Neutrophil (primary cell): ENCODE measurements around the gene COA7.
A peak's percentile ranks its signal among the peaks of the same experiment; 100 is the strongest.
"Not testable (repeated sequence)": the region's sequence is repeated elsewhere in the genome, so short reads cannot be mapped to it uniquely, and the experiment has no call there.

Source experiments
- H3K27ac ChIP-seq: fragments of 200-600 bp; sonication (generic); 2 replicates; pipeline ENCODE4 v1.5.1; 2016; ENCODE audit warnings: mild to moderate bottlenecking, moderate library complexity
- H3K27me3 ChIP-seq: fragments of 200-600 bp; sonication (generic); 2 replicates; pipeline ENCODE4 v1.6.0; 2016; ENCODE audit warnings: mild to moderate bottlenecking
- H3K36me3 ChIP-seq: fragments of 200-600 bp; sonication (generic); 2 replicates; pipeline ENCODE4 v1.5.1; 2017
- H3K4me1 ChIP-seq, 2 experiments: fragments of 200-600 bp in 1 of 2; sonication (generic) in 1 of 2; 1 replicate in 1 of 2; 2 replicates in 1 of 2; pipeline versions ENCODE4 v1.5.1 to v1.6.1; 2013 to 2016; ENCODE audit warnings: low read depth in 1 of 2, low read length in 1 of 2, mild to moderate bottlenecking in 1 of 2, moderate library complexity in 1 of 2; ENCODE audit not compliant: control insufficient read depth in 1 of 2, insufficient read depth in 1 of 2
- H3K4me3 ChIP-seq, 2 experiments: fragments of 200-600 bp in 1 of 2; sonication (generic) in 1 of 2; 1 replicate in 1 of 2; 2 replicates in 1 of 2; pipeline ENCODE4 v1.5.1; 2013 to 2016; ENCODE audit warnings: low read depth in 1 of 2, low read length in 1 of 2, mild to moderate bottlenecking in 1 of 2, moderate library complexity in 1 of 2
- H3K9me3 ChIP-seq: fragments of 200-600 bp; sonication (generic); 2 replicates; pipeline ENCODE4 v1.5.1; 2016
- TF ChIP-seq, protein P1 (sequence below): fragments of 200-600 bp; sonication (generic); IDR thresholded peaks from 2 replicates; pipeline ENCODE4 v1.5.1; 2016; ENCODE audit warnings: antibody characterized with exemption

The COA7 gene

DNA sequence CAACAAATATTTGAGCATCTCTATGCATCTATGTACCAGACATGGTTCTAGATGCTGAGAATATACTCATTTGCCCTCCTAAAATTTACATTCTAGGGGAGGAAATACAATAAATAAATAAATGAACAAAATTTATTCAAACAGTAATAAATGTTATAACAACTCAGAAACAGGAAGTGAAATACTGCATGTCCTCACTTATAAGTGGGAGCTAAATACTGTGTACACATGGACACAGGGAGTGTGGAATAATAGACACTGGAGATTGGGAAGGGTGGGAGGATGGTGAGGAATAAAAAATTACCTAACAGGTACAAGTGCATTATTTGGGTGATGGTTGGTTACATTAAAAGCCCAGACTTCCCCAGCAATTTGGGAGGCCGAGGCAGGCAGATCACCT lies 4.3 kb downstream of the COA7 start:
- peaks cover 14 to 16% of the 10 kb centered on the region in 2 experiments for H3K4me1 ChIP-seq
- no peaks in the 10 kb centered on the region for H3K9me3 ChIP-seq
- no peaks in the 10 kb centered on the region for H3K27me3 ChIP-seq
- H3K27ac ChIP-seq, result no peak overlapping the region
- H3K36me3 ChIP-seq, result no peaks in the 10 kb centered on the region
- TF ChIP-seq, protein P1, sequence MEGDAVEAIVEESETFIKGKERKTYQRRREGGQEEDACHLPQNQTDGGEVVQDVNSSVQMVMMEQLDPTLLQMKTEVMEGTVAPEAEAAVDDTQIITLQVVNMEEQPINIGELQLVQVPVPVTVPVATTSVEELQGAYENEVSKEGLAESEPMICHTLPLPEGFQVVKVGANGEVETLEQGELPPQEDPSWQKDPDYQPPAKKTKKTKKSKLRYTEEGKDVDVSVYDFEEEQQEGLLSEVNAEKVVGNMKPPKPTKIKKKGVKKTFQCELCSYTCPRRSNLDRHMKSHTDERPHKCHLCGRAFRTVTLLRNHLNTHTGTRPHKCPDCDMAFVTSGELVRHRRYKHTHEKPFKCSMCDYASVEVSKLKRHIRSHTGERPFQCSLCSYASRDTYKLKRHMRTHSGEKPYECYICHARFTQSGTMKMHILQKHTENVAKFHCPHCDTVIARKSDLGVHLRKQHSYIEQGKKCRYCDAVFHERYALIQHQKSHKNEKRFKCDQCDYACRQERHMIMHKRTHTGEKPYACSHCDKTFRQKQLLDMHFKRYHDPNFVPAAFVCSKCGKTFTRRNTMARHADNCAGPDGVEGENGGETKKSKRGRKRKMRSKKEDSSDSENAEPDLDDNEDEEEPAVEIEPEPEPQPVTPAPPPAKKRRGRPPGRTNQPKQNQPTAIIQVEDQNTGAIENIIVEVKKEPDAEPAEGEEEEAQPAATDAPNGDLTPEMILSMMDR, result no peak
- H3K4me3 ChIP-seq, result no peak overlapping the region

DNA sequence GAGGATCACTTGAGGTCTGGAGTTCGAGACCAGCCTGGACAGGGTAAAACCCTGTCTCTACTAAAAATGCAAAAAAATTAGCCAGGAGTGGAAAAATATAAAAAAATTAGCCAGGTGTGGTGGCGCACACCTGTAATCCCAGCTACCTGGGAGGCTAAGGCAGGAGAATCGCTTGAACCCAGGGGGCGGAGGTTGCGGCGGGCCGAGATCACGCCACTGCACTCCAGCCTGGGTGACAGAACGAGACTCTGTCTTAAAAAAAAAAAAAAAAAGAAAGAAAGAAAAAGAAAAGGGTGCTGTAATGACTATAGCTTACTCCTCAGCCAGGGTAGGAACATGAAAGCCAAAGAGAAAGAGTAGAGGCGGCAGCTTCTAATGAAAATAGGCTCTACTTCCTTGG lies 4.8 kb downstream of the COA7 start:
- not testable (repeated sequence) for H3K27me3 ChIP-seq, H3K36me3 ChIP-seq
- peaks cover 9 to 12% of the 10 kb centered on the region in 2 experiments for H3K4me1 ChIP-seq

DNA sequence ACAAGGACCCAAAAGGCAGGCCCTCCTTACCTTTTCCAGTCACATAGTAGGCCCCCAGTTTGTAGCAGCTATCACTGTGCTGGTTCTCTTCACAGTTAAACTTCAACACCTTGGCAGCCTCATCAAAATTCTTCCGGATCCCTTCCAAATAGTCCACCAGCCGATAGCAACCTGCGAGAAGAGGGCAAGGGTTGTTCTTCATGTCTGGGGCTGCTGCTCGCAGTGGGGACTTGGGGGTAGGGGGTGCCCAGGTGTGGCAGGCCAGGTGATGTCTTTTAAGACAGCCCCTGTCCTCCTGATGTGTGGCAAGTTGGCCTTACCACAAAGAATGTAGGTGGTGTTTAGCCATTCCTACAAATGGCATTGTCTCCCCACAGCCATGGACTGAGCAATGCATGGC lies 5.5 kb downstream of the COA7 start:
- H3K36me3 ChIP-seq, result no peaks in the 10 kb centered on the region
- TF ChIP-seq, protein P1, result no peak
- H3K27ac ChIP-seq, result no peak overlapping the region
- H3K9me3 ChIP-seq, result no peaks in the 10 kb centered on the region
- peaks cover 6% of the 10 kb centered on the region in 2 experiments for H3K4me1 ChIP-seq
- H3K27me3 ChIP-seq, result no peaks in the 10 kb centered on the region
- no peak overlapping the region for H3K4me3 ChIP-seq

More for the DNA sequence above, 4.8 kb downstream of the COA7 start:
- H3K9me3 ChIP-seq, H3K27ac ChIP-seq, H3K4me3 ChIP-seq: not testable (repeated sequence)

DNA sequence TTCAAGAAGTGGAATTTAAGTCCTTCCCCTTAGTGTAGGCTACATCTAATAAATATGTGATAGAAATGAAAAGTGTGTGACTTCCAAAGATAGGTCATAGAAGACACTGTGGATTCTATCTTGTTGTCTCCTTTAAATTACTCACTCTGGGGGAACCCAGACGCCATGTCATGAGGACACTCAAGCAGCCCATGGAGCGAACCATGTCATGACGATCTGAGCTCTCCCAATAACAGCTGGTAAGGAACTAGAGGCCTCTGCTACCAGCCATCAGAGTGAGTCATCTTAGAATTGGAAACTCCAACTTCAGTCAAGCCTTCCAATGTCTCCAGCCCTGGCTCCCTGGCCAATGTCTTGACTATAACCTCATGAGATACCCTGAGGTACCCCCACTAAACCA lies 6.3 kb downstream of the COA7 start:
- H3K4me3 ChIP-seq, result no peak overlapping the region
- TF ChIP-seq, protein P1, result no peak
- H3K27ac ChIP-seq, result no peak overlapping the region
- no peaks in the 10 kb centered on the region for H3K36me3 ChIP-seq
- H3K27me3 ChIP-seq, result no peaks in the 10 kb centered on the region
- no peaks in the 10 kb centered on the region for H3K4me1 ChIP-seq
- no peaks in the 10 kb centered on the region for H3K9me3 ChIP-seq

DNA sequence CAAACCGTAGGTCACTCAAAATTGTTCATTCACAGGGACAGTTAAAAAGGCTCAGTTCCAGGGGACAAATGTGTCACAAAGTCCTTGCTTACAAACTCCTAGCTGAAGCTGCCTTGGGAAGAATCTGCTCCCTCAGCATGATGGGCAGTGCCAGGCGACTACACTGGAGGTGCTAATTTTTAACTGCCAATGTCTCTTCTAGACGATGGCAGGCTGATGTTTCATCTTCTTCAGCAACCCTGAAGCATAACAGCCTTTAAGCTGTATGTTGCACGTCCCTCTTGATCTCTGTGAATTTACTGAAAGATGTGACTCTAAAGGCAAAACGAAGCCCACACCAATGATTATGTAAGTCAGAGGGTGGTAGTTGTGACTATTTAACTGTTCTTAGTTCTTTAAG lies 11.3 kb downstream of the COA7 start:
- H3K9me3 ChIP-seq, result no peaks in the 10 kb centered on the region
- TF ChIP-seq, protein P1, result no peak
- H3K4me1 ChIP-seq, result peaks cover 0 to 7% of the 10 kb centered on the region in 2 experiments
- H3K4me3 ChIP-seq, result no peak overlapping the region
- no peaks in the 10 kb centered on the region for H3K36me3 ChIP-seq
- H3K27ac ChIP-seq, result no peak overlapping the region
- no peaks in the 10 kb centered on the region for H3K27me3 ChIP-seq

DNA sequence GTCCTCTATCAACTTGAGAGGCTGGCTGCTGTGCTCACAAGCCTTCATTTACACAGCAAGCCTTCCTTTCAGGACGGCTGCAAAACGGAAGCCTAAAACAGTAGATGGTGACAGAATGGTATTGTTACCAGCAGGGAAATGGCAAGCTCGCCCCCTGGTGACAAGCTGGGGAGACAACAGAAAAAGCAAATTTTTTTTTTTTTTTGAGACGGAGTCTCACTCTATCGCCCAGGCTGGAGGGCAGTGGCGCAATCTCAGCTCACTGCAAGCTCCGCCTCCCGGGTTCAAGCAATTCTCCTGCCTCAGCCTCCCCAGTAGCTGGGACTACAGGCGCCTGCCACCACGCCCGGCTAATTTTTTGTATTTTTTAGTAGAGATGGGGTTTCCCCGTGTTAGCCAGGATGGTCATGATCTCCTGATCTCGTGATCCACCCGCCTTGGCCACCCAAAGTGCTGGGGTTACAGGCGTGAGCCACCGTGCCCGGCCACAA lies 11.8 kb downstream of the COA7 start:
- H3K4me1 ChIP-seq, H3K36me3 ChIP-seq, H3K4me3 ChIP-seq, H3K9me3 ChIP-seq, H3K27me3 ChIP-seq: not testable (repeated sequence)
- peak overlapping the region; percentile 10 for H3K27ac ChIP-seq
- TF ChIP-seq, protein P1, result peak; percentile 81
